Superior temporal gyrus (tissue), 1 donor: ENCODE data around the gene IFNLR1.
A peak's percentile ranks its signal among the peaks of the same experiment; 100 is the strongest.

ENCODE experiments used
- DNase-seq: peaks from one replicate; pipeline ENCODE4 v3.0.0-alpha.2; 2016; ENCODE audit errors: extremely low spot score

Gene IFNLR1

DNA sequence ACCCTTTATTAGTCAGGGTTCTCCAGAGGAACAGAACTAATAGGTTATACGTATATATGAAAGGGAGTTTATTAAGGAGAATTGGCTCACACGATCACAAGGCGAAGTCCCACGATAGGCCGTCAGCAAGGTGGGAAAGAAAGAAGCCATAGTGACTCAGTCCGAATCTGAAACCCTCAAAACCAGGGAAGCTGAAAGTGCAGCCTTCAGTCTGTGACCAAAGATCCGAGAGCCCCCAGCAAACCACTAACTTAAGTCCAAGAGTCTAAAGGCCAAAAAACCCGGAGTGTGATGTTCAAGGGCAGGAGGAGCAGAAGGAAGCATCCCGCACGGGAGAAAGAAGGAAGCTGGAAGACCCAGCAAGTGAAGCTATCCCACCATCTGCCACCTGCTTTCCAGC is 9.9 kb downstream of the IFNLR1 start:
- no peak for DNase-seq

DNA sequence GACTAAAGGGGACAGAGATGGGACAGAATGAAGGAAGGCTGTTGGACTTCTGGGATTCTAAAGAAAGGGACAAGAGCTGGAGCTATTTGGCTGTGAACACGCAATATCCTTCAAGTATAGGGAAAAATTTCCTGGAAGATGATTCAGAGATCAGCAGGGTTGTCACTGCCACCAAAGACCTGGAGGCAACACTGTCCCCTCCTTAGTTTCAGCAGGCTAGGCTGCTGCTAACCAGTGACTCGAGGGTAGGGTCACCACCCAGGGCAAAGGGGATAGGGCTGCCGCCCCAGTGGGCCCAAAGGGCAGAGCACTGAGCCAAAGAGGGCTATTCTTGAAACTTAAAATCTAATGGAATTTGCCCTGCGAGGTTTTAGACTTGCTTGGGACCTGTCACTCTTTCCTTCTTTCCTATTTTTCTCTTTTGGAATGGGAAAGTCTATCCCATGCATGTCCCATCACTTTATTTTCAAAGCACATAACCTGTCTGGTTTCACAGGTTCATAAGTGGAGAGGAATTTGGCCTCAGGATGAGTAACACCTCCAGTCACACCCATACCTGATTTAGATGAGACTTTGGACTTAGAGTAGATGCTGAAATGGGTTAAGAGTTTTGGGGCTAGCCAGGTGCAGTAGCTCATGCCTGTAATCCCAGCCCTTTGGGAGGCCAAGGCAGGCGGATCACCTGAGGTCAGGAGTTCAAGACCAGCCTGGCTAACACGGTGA is 11.9 kb downstream of the IFNLR1 start:
- no peak for DNase-seq

DNA sequence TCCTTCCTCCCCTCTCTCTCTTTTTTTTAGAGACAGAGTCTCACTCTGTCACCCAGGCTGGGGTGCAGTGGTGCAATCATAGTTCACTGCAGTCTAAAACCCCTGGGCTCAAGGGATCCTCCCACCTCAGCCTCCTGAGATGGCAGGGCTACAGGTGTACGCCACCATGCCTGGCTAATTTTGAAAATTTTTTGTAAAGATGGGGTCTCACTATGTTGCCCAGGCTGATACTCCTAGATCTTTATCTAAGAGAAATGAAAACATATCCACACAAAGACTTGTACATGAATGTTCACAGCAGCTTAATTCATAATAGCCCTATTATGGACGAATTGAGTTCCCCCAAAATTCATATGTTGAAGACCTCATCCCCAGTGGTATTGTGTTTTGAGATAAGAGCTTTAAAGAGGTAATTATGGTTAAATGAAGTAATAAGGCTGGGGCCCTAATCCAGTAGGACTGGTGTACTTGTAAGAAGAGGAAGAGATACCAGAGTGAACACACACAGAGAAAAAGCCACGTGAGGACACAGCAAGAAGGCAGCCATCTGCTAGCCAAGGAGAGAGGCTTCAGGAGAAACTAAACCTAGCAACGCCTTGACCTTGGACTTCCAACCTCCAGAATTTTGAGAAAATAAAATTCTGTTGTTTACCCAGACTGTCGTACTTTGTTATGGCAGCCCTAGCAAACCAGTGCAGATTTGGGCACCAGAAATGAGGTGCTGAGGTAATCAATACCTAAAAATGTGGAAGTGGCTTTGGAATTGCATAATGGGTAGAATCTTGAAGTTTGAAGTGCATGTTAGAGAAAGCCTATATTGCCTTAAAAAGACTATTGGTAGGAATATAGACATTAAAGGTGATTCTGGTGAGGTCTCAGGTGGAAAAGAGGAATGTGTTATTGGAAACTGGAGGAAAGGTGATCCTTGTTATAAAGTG is 13.2 kb downstream of the IFNLR1 start:
- no peak for DNase-seq

DNA sequence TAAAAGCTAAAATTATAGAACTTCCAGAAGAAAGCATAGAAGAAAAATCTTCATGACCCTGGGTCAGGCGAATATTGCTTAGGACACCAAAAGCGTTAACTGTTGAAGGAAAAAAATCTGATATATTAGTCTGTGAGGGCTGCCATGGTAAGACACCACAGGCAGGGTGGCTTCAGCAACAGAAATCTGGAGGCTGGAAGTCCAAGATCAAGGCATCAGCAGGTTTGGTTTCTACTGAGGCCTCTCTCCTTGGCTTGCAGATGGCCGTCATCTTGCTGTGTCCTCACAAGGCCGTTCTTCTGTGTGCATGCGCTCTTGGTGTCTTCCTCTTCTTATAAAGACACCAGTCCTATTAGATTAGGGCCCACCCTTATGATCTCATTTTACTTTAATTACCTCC is 14.5 kb downstream of the IFNLR1 start:
- no peak for DNase-seq

DNA sequence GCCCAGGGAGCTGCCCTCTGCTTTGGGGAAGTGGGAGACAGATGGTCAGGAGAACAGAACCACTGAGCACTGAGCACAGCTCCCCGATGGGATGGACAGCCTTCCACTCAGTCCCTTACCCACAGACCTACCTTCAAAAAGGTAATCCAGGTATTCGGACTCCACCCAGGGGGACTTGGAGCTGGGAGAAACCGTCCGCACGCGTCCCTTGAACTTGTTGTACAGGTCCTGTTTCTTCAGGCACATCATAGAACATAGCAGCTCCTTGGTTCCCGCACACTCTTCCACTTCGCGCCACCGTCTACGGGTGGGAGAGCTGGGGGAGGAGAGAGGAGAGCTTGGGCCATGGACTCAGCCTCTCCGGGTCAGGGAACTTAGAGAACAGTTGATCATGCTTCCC is 17.8 kb downstream of the IFNLR1 start:
- DNase-seq, result no peak

DNA sequence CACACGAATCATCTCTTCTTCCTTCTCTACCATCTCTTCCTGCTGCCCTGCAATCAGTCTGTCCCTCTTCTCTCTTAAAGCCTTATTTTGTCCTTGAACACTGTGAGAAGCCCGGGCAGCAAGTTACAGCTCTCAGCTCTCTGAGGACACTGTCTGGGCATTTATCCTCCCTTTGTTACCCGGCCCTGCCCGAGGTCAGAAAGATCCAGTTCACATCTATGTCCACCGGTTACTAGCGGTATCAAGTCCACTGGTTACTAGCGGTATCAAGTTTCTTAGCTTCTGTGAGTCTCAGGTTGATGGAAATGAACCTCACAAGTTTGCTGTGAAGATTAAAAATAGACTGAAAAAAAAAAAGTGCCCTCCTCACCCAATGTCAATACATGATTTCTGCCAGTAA is 18.8 kb downstream of the IFNLR1 start:
- no peak for DNase-seq

DNA sequence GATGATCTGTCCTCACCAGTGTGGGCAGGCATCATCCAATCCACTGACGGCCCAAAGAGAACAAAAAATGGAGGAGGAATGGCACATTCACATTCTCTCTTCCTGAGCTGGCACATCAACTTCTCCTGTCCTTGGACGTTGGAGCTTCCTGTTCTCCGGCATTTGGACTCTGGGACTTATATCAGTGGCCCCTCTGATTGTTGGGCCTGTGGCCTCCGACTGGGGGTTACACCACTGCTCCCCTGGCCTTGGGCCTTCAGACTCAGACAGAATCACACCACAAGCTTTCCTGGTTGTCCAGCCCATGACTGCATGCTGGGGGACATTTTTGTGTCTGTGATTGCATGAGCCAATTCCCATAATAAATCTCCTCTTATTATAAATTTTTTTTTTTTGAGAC is 20.1 kb downstream of the IFNLR1 start:
- DNase-seq, result no peak

DNA sequence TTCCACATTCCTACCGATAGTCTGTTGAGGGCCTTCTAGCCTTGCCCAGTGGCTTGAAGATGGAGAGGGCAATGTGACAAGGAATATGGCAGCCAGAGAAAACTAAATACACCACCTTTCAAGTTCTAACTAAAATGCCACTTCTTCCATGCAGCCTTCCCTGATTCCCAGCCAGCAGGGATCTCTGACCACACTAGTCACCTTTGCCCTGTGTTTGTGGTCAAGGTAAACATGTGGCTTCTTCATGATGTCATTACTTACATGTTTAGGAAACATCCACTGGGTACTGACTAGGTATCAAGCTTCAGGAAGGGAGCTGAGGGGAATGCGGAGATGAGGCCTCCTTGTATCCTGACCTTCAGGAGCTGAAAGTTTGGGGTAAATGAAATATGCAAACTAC is 21.6 kb downstream of the IFNLR1 start:
- no peak for DNase-seq

DNA sequence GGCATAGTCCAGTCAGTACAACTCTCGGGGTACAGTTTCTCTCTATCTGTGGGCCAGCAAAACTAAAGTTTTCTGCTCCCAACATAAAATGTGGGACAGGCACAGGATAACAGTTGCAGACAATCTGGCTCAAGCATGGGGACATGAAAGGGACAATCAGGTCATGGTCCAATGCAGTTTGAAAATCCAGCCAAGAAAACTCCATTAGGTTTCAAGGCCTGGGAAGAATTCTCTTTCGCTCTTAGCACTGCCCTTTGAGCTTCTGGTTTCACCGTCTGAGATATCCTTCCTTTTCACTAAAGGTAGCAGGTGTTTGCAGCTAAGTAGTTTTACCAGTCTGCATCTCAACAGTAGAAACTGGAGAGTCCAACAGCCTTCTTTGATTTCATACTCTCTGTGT is 23.1 kb downstream of the IFNLR1 start:
- no peak for DNase-seq

DNA sequence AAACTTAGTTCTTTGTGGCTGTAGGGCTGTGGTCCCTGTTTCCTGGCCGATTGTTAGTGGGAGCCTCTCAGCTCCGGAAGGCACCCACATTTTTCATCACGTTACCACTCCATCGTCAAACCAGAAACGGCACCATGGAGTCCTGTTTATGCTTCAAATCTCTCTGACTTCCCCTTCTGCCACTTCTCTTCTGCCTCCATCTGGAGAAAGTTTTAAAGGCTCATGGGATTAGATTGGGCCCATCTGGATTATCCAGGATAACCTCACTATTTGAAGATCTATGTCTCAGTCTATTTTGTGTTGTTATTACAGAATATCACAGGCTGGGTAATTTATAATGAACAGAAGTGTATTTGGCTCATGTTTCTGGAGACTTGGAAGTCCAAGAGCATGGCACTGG is 24.9 kb downstream of the IFNLR1 start:
- DNase-seq, result no peak

DNA sequence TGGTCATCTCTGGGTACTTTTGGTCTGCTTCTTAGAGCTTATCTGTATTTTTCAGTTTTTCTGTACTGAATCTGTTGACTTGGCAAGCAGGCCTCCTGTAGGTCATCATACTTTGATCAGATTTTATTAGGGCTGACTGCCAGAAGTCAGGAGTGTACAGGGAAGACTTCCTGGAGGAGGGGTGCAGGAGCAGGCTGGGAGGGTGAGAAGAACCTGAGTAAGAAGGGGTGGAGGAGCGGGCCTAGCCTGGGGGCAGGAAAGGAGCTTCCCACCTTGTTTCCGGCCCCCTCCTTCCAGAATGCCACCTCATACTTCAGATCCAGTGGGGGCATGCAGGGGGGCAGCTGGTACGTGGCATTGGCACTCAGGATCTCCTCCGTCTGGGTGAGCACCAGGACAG is 25.8 kb downstream of the IFNLR1 start:
- DNase-seq, result no peak

DNA sequence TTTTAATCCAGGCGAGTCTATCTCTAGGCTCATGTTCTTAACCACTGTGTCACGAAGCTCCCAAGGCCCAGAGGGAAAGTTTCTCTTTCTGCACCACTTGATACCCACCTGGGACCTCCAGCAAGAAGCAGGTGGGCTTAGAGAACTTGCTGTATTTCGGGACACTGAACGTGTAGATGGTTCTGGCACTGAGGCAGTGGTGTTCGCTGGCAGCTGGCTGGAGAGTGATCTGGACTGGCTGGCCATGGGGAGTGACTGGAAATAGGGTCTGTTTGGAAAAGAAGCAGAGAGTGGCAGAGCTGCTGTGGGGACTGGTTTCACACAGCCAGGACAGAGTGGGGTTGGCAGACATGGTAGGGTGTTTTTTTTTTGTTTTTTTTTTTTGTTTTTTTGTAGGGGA is 27.7 kb downstream of the IFNLR1 start:
- no peak for DNase-seq

DNA sequence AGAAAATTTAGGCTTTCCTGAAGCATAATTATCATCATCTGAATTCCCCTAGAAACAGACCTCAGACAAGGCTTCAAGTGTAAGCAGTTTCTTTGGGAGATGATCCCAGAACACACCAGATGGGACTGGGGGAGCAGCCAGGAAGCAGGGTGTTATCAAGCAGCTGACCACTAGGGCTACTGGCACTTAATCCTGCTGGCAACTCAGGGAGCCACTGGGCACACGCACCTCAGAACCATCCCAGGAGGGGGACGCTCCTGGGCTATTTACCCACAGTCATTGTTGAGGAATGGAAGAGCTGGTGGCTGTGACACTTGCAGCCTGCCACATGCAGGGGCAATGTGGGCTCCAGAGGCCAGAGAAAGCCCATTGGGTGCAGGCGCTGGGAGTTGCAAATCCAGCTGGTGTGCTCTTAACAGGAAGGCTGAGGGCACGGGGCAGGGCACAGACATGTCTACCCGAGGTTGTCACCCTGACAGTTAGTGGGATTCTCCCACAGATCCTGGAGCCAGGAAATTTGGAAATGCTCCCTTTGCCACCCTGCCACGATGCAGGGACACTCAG is 29.1 kb downstream of the IFNLR1 start:
- no peak for DNase-seq

DNA sequence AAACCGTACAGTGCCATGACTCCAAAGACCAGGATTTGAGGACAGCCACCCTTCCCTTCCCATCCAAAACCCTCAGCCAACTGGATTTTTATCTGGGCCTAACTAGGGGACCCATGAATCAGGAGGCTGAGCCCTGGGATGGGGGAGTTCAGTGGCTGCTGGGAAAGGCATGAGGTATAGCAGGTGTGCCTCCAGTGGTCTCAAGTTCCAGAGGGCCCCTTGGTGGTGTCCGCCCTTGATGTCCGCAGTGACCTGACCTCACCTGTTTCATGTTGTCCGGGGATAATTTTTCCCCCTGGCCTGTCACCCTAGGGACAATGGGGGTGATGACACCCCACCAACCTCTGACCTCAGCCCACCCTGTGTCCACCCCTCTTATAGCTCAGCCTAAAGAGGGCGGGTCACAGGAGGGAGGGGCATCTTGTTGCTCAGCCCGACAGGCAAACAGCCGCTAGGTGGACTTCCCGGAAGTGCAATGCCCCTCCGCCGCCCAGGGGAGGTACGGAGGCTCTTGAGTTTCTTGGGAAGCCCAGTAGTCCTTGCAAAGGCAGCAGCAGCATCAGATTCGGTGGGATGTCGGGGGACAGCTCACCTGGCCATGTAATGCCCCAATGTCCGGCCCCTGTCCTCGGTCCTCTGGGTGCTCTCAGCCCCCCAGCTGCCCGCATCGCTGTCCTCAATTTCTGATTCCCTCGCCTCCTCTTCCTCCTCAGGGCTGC is 30.4 kb downstream of the IFNLR1 start:
- DNase-seq, result no peak

DNA sequence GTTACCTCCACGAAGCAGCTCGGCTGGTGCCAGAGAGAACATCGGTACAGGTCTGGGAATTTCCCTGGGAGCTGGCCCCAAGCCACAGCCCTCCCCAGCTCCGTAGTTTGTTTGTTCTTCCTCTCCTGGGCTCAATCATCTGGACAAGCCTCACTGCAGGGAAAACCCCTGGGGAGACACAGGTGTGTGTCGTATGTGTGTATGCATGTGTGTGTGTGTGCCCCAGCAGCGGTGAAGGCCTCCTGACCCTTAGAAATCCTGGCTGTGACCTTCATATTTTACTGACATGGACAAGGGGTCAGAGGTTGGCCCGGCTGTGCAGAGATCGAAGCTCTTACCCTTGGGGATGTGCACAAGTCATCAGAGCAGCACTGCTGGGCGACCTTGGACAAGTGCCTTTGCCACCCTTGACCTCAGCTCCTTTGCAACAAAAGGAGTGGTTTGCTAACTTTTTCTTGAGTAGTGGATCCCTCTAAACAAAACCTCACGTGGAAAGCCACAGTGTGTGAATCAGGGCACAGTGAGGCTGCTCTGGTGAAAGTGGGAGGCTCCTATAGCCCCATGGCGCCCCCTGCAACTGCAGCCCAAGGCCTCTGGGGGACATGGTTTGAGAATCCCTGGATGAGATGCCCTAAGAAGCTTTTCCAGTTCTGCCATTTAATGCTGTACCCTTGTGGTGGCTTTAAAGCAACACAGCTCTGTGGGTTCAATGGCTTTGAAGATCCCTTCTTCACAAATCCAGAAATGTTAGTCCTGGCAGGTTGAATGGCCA is 31.9 kb downstream of the IFNLR1 start:
- DNase-seq, result no peak

DNA sequence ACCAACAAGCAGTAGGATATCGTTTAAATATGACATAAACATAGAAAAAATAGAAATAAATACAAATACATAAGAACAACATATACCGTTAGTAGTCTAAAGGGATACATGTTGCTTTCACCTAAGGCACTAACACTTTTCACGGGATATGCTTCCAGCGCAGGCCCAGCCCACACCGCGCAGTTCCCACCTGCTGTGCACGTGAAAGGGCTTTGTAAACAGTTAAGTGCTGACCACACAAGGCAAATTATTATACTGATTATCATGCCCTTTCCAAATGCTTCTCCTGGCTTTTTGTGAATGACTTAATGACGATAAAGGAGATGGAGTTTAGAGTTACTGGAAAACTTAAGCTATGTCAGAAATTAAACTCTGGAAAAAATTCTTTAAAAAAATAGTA is 32.9 kb downstream of the IFNLR1 start:
- DNase-seq, result no peak

DNA sequence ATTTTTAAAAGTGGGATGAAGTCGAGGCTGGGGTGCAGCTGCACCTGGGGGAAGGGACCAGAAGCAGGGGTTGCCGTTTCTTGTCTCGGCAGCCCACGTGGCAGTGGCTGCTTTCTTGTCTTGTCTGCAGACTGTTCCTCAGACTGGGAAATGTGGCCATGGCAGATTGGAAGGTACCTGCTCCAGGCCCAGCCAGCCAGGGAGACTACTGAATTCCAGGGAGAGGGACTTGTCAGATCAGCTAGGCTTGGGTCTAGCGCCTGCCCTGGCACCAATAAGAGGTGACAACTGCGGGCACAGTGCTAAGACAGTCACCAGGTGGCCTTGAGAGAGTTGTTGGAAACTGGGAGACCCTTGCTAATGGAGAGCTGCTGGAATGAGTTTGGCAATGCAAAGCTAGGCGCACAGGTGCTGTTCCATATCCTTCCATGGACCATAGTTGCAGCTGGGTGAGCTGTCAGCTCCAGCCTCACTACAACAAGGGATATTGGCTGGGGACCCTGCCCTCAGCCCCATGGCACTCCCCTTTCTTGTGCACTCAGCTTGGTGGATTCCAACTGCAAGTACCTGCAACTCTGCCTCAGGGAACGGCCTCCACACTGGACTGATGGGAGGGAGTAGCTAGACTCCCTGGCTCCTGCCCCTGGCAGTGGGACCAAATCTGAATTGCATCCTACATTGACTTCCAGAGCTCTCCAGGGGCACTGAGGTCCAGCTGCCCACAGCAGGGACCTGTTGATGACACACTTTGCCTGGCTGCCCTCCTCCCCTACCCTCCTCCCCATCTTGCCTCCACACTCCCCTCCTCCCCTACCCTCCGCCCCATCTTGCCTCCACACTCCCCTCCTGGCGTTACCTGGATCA is 34.2 kb downstream of the IFNLR1 start:
- DNase-seq, result no peak

DNA sequence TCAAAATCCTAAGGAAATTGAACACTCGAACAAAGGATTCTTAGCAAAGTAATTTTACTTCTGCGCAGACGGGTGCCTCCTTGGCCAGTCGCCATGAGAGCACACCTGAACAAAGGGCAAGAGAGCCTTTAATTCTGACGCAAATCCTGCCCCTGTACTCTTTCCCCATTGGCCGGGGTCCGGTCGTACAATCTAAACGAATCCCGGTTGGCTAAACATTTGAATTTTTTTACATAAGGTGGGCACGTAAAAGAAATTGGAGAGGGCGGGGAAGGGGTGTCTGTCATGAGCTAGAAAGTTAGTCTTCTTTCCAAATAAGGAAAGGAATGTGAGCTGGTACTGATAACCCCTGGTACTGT is 35.9 kb downstream of the IFNLR1 start:
- DNase-seq, result no peak

DNA sequence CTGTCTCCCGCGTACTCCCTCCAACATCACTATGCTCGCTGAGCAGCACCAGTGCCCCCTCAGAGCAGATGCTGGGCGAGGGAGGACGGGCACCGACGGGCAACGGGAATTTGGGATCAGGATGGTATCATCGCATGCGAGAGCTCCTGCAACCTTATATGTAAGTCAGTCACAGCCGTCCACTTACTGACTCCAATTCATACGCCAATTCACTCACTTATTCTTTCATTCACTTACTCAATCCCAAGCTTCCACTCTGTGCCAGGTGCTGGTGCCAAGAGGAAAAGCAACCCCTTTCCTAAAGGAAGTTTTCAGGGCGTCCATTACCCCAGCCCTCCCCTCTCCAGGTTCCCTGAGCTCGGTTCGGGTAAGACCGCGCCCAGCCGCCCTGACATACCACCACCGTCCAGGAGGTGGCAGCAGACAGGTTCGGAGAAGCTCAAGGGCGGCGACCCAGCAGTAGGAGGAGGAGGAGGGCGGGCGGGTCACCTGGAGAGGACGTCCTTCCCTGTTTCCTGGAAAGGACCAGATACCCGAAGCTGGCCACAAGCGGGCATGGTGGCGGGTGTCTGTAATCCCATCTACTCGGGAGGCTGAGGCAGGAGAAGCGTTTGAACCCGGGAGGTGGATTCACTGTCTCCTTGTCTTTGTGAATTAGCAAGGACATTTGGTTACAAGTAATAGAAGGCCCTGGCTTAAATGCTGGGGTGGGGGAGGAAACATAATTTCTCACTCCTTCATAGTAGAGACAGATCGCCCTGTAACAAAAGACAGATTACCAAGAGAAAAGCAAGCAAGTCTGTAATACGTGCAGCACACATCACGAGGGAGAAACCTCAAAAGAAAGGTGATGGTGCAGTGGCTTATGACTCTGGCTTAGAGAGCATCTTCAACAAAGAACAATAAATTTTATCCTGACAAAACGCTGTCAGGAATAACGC is 36.6 kb downstream of the IFNLR1 start:
- peak; percentile 71 for DNase-seq

DNA sequence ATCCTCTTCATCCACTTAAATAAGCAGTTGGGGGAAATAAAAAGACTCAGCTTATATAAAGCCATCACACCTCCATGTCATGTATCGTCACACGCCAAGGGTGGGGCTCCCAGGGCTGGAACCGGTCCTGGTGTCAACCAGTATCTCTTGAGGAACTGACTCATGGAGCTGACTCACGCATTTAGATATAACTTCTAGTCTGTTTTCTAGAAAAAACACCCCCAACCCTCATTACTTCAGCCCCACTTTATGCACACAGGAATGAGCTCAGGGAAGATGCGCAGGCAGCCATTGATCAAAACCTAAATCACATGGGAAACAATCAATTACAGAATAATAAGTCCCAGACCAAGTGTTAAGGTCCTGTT is 37.2 kb downstream of the IFNLR1 start:
- no peak for DNase-seq
